Neuronal stem cell (in vitro differentiated cells): Measurements from ENCODE around the gene MYO9A.
A peak's percentile ranks its signal among the peaks of the same experiment; 100 is the strongest.

Experiments used
- DNase-seq: peaks from one replicate; pipeline ENCODE4 v3.0.0-alpha.2; 2013; ENCODE audit warnings: low spot score
- H2AFZ ChIP-seq: one replicate; pipeline ENCODE4 v1.6.1; 2013; ENCODE audit warnings: mild to moderate bottlenecking, low read length, inconsistent platforms
- H2AK5ac ChIP-seq: 2 replicates; pipeline ENCODE4 v1.6.1; 2013; ENCODE audit warnings: low read depth, mild to moderate bottlenecking, inconsistent platforms, low read length, moderate library complexity, mixed read lengths
- H2BK120ac ChIP-seq: 2 replicates; pipeline ENCODE4 v1.6.1; 2013; ENCODE audit warnings: low read depth, mild to moderate bottlenecking, inconsistent platforms, low read length, moderate library complexity, mixed read lengths
- H2BK12ac ChIP-seq: one replicate; pipeline ENCODE4 v1.6.1; 2013; ENCODE audit warnings: low read length, inconsistent platforms
- H2BK15ac ChIP-seq: 2 replicates; pipeline ENCODE4 v1.6.1; 2013; ENCODE audit warnings: mild to moderate bottlenecking, low read length, inconsistent platforms, mixed read lengths
- H2BK5ac ChIP-seq: one replicate; pipeline ENCODE4 v1.6.1; 2013; ENCODE audit warnings: inconsistent platforms, mild to moderate bottlenecking, low read length, moderate library complexity
- H3K14ac ChIP-seq: one replicate; pipeline ENCODE4 v1.6.1; 2013; ENCODE audit warnings: low read length, inconsistent platforms
- H3K18ac ChIP-seq: 2 replicates; pipeline ENCODE4 v1.6.1; 2013; ENCODE audit warnings: low read length, inconsistent platforms
- H3K23ac ChIP-seq: 2 replicates; pipeline ENCODE4 v1.6.1; 2013; ENCODE audit warnings: low read depth, mild to moderate bottlenecking, mixed read lengths, low read length, inconsistent platforms; ENCODE audit not compliant: poor library complexity
- H3K27ac ChIP-seq: replicated peaks from 3 replicates; pipeline ENCODE4 v1.5.1; 2013; ENCODE audit warnings: low read length, inconsistent platforms
- H3K27me3 ChIP-seq, 3 experiments: 2 replicates each; pipeline ENCODE4 v1.6.1; 2013; ENCODE audit warnings: low read length in 3 of 3, mild to moderate bottlenecking in 2 of 3, inconsistent platforms in 1 of 3, low read depth in 1 of 3, mixed read lengths in 1 of 3, moderate library complexity in 1 of 3; ENCODE audit not compliant: control insufficient read depth in 3 of 3, insufficient read depth in 3 of 3
- H3K36me3 ChIP-seq, 2 donors: replicated peaks in 1 of 2; 2 replicates each; pipeline ENCODE4 v1.6.1; 2013; ENCODE audit warnings: low read length in 2 of 2; ENCODE audit not compliant: control insufficient read depth in 2 of 2, insufficient read depth in 2 of 2
- H3K4ac ChIP-seq: 2 replicates; pipeline ENCODE4 v1.6.1; 2013; ENCODE audit warnings: inconsistent platforms, mild to moderate bottlenecking, low read length, moderate library complexity
- H3K4me1 ChIP-seq, 2 donors: 1 replicate in 1 of 2; 2 replicates in 1 of 2; pipeline ENCODE4 v1.6.1; 2013; ENCODE audit warnings: low read length in 2 of 2, low read depth in 1 of 2; ENCODE audit not compliant: control insufficient read depth in 2 of 2, insufficient read depth in 1 of 2
- H3K4me2 ChIP-seq: one replicate; pipeline ENCODE4 v1.6.1; 2013; ENCODE audit warnings: mild to moderate bottlenecking, low read length, inconsistent platforms; ENCODE audit not compliant: insufficient read depth, poor library complexity, severe bottlenecking
- H3K4me3 ChIP-seq, 2 donors: 2 replicates each; pipeline ENCODE4 v1.5.1; 2013; ENCODE audit warnings: low read length in 2 of 2, mild to moderate bottlenecking in 2 of 2, inconsistent platforms in 1 of 2, moderate library complexity in 1 of 2
- H3K79me1 ChIP-seq: one replicate; pipeline ENCODE4 v1.6.1; 2013; ENCODE audit warnings: low read depth, mild to moderate bottlenecking, inconsistent platforms, low read length, moderate library complexity
- H3K9ac ChIP-seq: one replicate; pipeline ENCODE4 v1.6.1; 2013; ENCODE audit warnings: mild to moderate bottlenecking, low read depth, low read length, inconsistent platforms; ENCODE audit not compliant: poor library complexity
- H3K9me3 ChIP-seq, 2 donors: replicated peaks in 1 of 2; 2 replicates each; pipeline versions ENCODE3 to v1.6.1; 2013; ENCODE audit warnings: low read length in 2 of 2, mild to moderate bottlenecking in 2 of 2, inconsistent platforms in 1 of 2, low read depth in 1 of 2, mixed read lengths in 1 of 2, moderate library complexity in 1 of 2; ENCODE audit not compliant: control insufficient read depth in 2 of 2, insufficient read depth in 1 of 2
- H4K8ac ChIP-seq: one replicate; pipeline ENCODE4 v1.6.1; 2013; ENCODE audit warnings: low read depth, mild to moderate bottlenecking, inconsistent platforms, low read length, moderate library complexity
- H4K91ac ChIP-seq: one replicate; pipeline ENCODE4 v1.6.1; 2013; ENCODE audit warnings: low read length, low read depth, mild to moderate bottlenecking, inconsistent platforms; ENCODE audit not compliant: poor library complexity
- WGBS, 2 donors: extraction: QIAGEN DNeasy Blood & Tissue Kit; methylation state at CpG; one replicate each; pipeline ENCODE4 v1.1.7; 2013; ENCODE audit warnings: missing lambda C conversion rate in 2 of 2, mixed read lengths in 1 of 2; ENCODE audit not compliant: insufficient read length in 2 of 2, insufficient replicate concordance in 1 of 2; ENCODE audit errors: extremely low coverage in 2 of 2; 5-methylcytosine and 5-hydroxymethylcytosine counted together

MYO9A gene

GRCh38 chr15:72092006-72092405, 25.9 kb downstream of the MYO9A start:
- Histone ChIP-seq H3K27me3 (no peaks in the 10 kb centered on the region), H3K27ac (no peak overlapping the region), H2AFZ (no peak overlapping the region), H3K14ac (no peak overlapping the region), H2AK5ac (no peak overlapping the region), H3K18ac (no peak overlapping the region), H4K8ac (no peak overlapping the region), H3K79me1 (no peaks in the 10 kb centered on the region), H3K23ac (no peak overlapping the region), H2BK120ac (no peak overlapping the region), H2BK12ac (no peak overlapping the region), H3K4me1 (no peaks in the 10 kb centered on the region), H3K36me3 (no peaks in the 10 kb centered on the region), H2BK5ac (no peak overlapping the region), H3K4ac (no peak overlapping the region), H3K9me3 (peaks cover 0 to 3% of the 10 kb centered on the region in 2 donors), H2BK15ac (no peak overlapping the region), H3K4me2 (no peak overlapping the region), H3K4me3 (no peak overlapping the region), H3K9ac (no peak overlapping the region), H4K91ac (no peak overlapping the region)
- no peak for DNase-seq
- no CpG with 5 or more reads among the region's 3 CpGs for WGBS, 2 donors

GRCh38 chr15:72086920-72087648, 30.9 kb downstream of the MYO9A start:
- no CpG with 5 or more reads among the region's 9 CpGs for WGBS, 2 donors
- no peak overlapping the region for H4K91ac ChIP-seq
- H3K9me3 ChIP-seq = peaks cover 0 to 7% of the 10 kb centered on the region in 2 donors
- H4K8ac ChIP-seq = no peak overlapping the region
- H3K36me3 ChIP-seq = peaks cover 0 to 2% of the 10 kb centered on the region in 2 donors
- H3K79me1 ChIP-seq = peaks cover 3% of the 10 kb centered on the region
- no peak overlapping the region for H3K18ac ChIP-seq
- H2BK15ac ChIP-seq = no peak overlapping the region
- DNase-seq = no peak
- no peak overlapping the region for H3K4ac ChIP-seq
- H2BK120ac ChIP-seq = no peak overlapping the region
- no peak overlapping the region for H3K23ac ChIP-seq
- no peak overlapping the region for H2AFZ ChIP-seq
- no peak overlapping the region for H3K4me3 ChIP-seq
- no peaks in the 10 kb centered on the region for H3K4me1 ChIP-seq
- no peak overlapping the region for H2BK12ac ChIP-seq
- no peak overlapping the region for H3K14ac ChIP-seq
- no peak overlapping the region for H3K4me2 ChIP-seq
- no peak overlapping the region for H2BK5ac ChIP-seq
- H3K9ac ChIP-seq = no peak overlapping the region
- H2AK5ac ChIP-seq = no peak overlapping the region
- no peak overlapping the region for H3K27ac ChIP-seq
- H3K27me3 ChIP-seq = no peaks in the 10 kb centered on the region

- peaks cover 0 to 2% of the 10 kb centered on the region in 2 donors for H3K36me3 ChIP-seq
- no peak overlapping the region for H2BK15ac ChIP-seq
- peaks cover 0 to 7% of the 10 kb centered on the region in 2 donors for H3K9me3 ChIP-seq
- H3K4me2 ChIP-seq = no peak overlapping the region
- H3K79me1 ChIP-seq = peaks cover 3% of the 10 kb centered on the region
- no peak overlapping the region for H3K4ac ChIP-seq
- H2AFZ ChIP-seq = no peak overlapping the region
- H2AK5ac ChIP-seq = no peak overlapping the region
- H3K14ac ChIP-seq = no peak overlapping the region
- no peak overlapping the region for H3K18ac ChIP-seq
- H4K8ac ChIP-seq = no peak overlapping the region
- no peak overlapping the region for H3K27ac ChIP-seq
- DNase-seq = no peak
- H2BK120ac ChIP-seq = no peak overlapping the region
- H4K91ac ChIP-seq = no peak overlapping the region
- peak overlapping the region in 1 of 2 donors; percentile 65 for H3K4me3 ChIP-seq
- H3K23ac ChIP-seq = peak overlapping the region; percentile 62
- H3K9ac ChIP-seq = no peak overlapping the region
- H3K4me1 ChIP-seq = no peaks in the 10 kb centered on the region
- no CpG with 5 or more reads among the region's 11 CpGs for WGBS, 2 donors
- H2BK5ac ChIP-seq = no peak overlapping the region
- H3K27me3 ChIP-seq = no peaks in the 10 kb centered on the region
- H2BK12ac ChIP-seq = no peak overlapping the region
These were observed 31.8 kb downstream of the MYO9A start for GRCh38 chr15:72086010-72086697.

GRCh38 chr15:72082176-72082575, 35.8 kb downstream of the MYO9A start:
- H3K4ac ChIP-seq = no peak overlapping the region
- no peak overlapping the region for H2BK15ac ChIP-seq
- no peak overlapping the region for H2AFZ ChIP-seq
- no peak overlapping the region for H3K14ac ChIP-seq
- H4K8ac ChIP-seq = no peak overlapping the region
- no peaks in the 10 kb centered on the region for H3K4me1 ChIP-seq
- H3K4me3 ChIP-seq = no peak overlapping the region
- H2BK12ac ChIP-seq = no peak overlapping the region
- peaks cover 3% of the 10 kb centered on the region for H3K79me1 ChIP-seq
- H3K27me3 ChIP-seq = no peaks in the 10 kb centered on the region
- no peak for DNase-seq
- H3K4me2 ChIP-seq = no peak overlapping the region
- H3K36me3 ChIP-seq = peaks cover 0 to 2% of the 10 kb centered on the region in 2 donors
- no peak overlapping the region for H3K23ac ChIP-seq
- H3K18ac ChIP-seq = no peak overlapping the region
- no peak overlapping the region for H2BK120ac ChIP-seq
- no peak overlapping the region for H2BK5ac ChIP-seq
- H4K91ac ChIP-seq = no peak overlapping the region
- H2AK5ac ChIP-seq = no peak overlapping the region
- no peak overlapping the region for H3K9ac ChIP-seq
- H3K9me3 ChIP-seq = peaks cover 0 to 7% of the 10 kb centered on the region in 2 donors
- no peak overlapping the region for H3K27ac ChIP-seq
- WGBS, 2 donors = no CpG with 5 or more reads among the region's 1 CpG
